OCI-LY1 (cell line): ENCODE measurements around the gene ADO.

Experiments
- EZH2 ChIP-seq: fragments of 200-600 bp; sonication (generic), shearing (Covaris generic); IDR thresholded peaks from 2 replicates; pipeline ENCODE4 v1.8.0; 2017; ENCODE audit warnings: borderline replicate concordance, mixed run types, mild to moderate bottlenecking, antibody characterized with exemption, low read length, moderate library complexity, mixed read lengths
- TF ChIP-seq, protein P1 (sequence below): fragments of 200-600 bp; sonication (generic), shearing (Covaris generic); IDR thresholded peaks from 2 replicates; pipeline ENCODE4 v1.5.1; 2017; ENCODE audit warnings: mild to moderate bottlenecking, antibody characterized with exemption, low read length, moderate library complexity, mixed read lengths

DNA sequence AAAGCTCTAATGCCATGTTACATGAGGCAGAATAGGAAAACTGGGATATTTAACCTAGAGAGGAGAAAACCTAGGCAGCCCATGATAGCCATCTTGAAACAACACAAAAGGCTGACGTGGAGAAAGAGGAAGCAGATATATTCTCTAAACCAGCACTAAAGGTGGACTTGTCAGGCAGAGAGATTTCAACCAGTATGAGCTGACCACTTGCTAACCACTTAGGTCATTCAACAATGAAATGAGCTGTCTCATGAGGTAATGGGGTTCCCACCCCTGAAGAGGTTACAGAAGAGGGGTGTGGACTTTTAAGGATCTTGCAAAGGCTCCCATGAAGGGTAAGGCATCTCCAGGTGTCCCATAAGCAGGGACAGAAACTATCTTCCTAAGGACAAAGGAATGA is 38.5 kb downstream of the ADO start:
- TF ChIP-seq EZH2, result no peak
- TF ChIP-seq, protein P1, sequence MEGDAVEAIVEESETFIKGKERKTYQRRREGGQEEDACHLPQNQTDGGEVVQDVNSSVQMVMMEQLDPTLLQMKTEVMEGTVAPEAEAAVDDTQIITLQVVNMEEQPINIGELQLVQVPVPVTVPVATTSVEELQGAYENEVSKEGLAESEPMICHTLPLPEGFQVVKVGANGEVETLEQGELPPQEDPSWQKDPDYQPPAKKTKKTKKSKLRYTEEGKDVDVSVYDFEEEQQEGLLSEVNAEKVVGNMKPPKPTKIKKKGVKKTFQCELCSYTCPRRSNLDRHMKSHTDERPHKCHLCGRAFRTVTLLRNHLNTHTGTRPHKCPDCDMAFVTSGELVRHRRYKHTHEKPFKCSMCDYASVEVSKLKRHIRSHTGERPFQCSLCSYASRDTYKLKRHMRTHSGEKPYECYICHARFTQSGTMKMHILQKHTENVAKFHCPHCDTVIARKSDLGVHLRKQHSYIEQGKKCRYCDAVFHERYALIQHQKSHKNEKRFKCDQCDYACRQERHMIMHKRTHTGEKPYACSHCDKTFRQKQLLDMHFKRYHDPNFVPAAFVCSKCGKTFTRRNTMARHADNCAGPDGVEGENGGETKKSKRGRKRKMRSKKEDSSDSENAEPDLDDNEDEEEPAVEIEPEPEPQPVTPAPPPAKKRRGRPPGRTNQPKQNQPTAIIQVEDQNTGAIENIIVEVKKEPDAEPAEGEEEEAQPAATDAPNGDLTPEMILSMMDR, result no peak
